ENCODE measurements around the gene IDE. TPM values are rescaled to one million over a fixed set of nuclear protein-coding genes. Genes with fewer than 3 reads are reported as not detected.

The IDE gene
- total RNA-seq, 4 donors from 2014 or later: 15.1 to 23.4 (median 21.4) TPM

DNA sequence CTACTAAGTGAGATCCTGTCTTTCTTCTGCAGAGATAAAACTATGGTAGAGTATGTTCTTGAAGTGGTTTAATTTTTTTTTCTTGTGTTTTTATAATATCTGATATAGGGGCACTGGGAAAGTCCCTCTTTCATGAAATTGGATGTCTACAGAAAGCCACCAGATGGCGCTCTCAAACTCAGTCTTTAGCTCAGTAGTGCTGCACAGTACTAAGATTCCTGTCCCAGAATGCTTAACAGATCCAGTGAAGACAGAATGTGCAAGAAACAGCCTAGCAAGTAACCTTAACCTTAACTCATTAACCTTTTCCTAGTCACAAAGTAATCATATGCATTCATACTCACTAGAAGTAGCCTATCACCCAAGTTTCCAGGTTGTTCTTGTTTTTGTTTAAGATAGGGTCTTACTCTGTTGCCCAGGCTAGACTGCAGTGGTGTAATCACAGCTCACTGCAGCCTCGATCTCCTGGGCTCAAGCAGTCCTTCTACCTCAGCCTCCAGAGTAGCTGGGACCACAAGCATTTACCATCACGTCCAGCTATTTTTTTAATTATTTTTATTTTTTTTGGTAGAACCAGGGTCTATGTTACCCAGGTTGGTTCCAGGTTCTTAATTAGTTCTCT is 56.7 kb downstream of the IDE start:
- Histone ChIP-seq H3K27me3 (no peaks in the 10 kb centered on the region), H3K4me1 (no peaks in the 10 kb centered on the region), H3K4me3 (no peak overlapping the region), H3K9me3 (no peaks in the 10 kb centered on the region), H3K36me3 (peaks cover 0 to 11% (median 0%) of the 10 kb centered on the region in 3 donors), H3K27ac (no peak overlapping the region)
- 45 to 48% methylated on average over 3 of the region's 3 CpGs for WGBS, 2 donors
- TF ChIP-seq EP300 (IDR thresholded peaks at IDR 0.05) (no peak), POLR2A (IDR thresholded peaks at IDR 0.05) (no peak)
- TF ChIP-seq, protein P1, sequence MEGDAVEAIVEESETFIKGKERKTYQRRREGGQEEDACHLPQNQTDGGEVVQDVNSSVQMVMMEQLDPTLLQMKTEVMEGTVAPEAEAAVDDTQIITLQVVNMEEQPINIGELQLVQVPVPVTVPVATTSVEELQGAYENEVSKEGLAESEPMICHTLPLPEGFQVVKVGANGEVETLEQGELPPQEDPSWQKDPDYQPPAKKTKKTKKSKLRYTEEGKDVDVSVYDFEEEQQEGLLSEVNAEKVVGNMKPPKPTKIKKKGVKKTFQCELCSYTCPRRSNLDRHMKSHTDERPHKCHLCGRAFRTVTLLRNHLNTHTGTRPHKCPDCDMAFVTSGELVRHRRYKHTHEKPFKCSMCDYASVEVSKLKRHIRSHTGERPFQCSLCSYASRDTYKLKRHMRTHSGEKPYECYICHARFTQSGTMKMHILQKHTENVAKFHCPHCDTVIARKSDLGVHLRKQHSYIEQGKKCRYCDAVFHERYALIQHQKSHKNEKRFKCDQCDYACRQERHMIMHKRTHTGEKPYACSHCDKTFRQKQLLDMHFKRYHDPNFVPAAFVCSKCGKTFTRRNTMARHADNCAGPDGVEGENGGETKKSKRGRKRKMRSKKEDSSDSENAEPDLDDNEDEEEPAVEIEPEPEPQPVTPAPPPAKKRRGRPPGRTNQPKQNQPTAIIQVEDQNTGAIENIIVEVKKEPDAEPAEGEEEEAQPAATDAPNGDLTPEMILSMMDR (IDR thresholded peaks at IDR 0.05): peak; percentile 60 to 85 (median 71)
- DNase-seq (ENCODE audit: low spot score in 2 of 2): peak; percentile 28 to 84

DNA sequence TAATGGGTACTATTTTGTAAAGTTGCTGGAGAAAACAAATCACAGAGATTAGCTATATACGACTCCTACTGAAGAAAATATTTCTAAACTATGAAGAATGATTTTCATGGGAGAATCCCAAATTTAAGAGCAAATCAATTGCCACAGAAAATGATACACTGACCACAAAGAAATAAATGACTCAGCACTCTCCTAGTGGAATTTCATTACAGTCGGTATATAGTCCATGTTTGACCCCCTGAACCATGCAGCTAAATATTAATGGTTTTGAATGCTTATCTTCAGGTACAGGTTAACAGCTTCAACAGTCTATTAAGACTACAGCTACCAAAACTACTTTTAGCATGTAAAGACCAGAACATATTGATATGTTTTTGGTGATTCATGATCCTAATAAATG is 65.0 kb downstream of the IDE start:
- Histone ChIP-seq H3K4me3 (no peak overlapping the region), H3K9me3 (no peaks in the 10 kb centered on the region), H3K36me3 (peaks cover 0 to 69% (median 3%) of the 10 kb centered on the region in 3 donors), H3K27ac (no peak overlapping the region), H3K27me3 (no peaks in the 10 kb centered on the region), H3K4me1 (no peaks in the 10 kb centered on the region)
- 83 to 89% methylated on average over 2 of the region's 2 CpGs for WGBS, 2 donors
- no peak for TF ChIP-seq POLR2A (IDR thresholded peaks at IDR 0.05)
- no peak for TF ChIP-seq EP300 (IDR thresholded peaks at IDR 0.05)
- TF ChIP-seq, protein P1 (IDR thresholded peaks at IDR 0.05): no peak
- no peak for DNase-seq (ENCODE audit: low spot score in 2 of 2)

DNA sequence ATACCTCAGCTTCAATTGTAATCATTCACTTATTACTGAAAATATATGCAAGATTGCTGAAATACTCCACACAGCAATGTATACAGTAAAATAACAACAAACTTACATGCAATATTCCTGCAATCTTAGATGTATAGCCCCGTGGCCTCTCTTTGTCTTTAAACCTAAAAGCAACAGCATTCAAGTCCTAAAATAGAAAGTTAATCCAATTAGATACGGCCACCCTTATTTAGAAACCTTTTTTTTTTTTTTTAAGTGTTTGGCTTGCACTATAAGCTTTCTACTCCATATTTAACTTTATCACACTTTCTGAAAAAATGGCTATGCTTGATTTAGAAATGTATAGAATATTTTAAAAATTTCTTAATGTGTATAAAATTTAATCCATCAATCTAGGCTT is 67.6 kb downstream of the IDE start:
- WGBS, 2 donors: 59 to 78% methylated on average over 2 of the region's 2 CpGs
- Histone ChIP-seq H3K9me3 (no peaks in the 10 kb centered on the region), H3K27ac (no peak overlapping the region), H3K27me3 (no peaks in the 10 kb centered on the region), H3K4me3 (no peak overlapping the region), H3K4me1 (no peaks in the 10 kb centered on the region), H3K36me3 (peaks cover 0 to 74% (median 3%) of the 10 kb centered on the region in 3 donors)
- no peak for DNase-seq (ENCODE audit: low spot score in 2 of 2)
- no peak for TF ChIP-seq POLR2A (IDR thresholded peaks at IDR 0.05)
- TF ChIP-seq, protein P1 (IDR thresholded peaks at IDR 0.05): no peak
- no peak for TF ChIP-seq EP300 (IDR thresholded peaks at IDR 0.05)

DNA sequence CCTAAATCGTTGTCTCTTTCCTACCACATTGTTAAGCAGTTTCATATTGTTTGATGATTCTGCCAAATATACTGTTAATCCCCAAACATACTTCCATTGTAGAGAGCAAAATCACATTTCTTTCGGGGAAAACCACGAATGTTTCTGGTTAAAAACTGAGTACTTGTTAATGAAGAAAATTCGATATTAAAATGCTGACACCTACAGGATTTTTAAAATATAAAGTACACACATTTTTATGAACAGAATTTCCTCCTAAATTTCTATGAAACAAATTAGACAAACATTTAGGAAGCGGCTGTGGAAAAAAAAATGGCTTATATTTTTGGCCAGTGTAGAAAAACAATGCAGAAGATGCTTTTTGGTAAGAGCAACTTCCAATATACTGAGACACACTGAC is 68.8 kb downstream of the IDE start:
- Histone ChIP-seq H3K27ac (no peak overlapping the region), H3K4me1 (no peaks in the 10 kb centered on the region), H3K4me3 (no peak overlapping the region), H3K27me3 (no peaks in the 10 kb centered on the region), H3K36me3 (peaks cover 0 to 80% (median 3%) of the 10 kb centered on the region in 3 donors), H3K9me3 (no peaks in the 10 kb centered on the region)
- WGBS, 2 donors: 87 to 90% methylated on average over 5 of the region's 5 CpGs
- DNase-seq (ENCODE audit: low spot score in 2 of 2): no peak
- TF ChIP-seq POLR2A (IDR thresholded peaks at IDR 0.05) (no peak), EP300 (IDR thresholded peaks at IDR 0.05) (no peak)
- TF ChIP-seq, protein P1 (IDR thresholded peaks at IDR 0.05): no peak

DNA sequence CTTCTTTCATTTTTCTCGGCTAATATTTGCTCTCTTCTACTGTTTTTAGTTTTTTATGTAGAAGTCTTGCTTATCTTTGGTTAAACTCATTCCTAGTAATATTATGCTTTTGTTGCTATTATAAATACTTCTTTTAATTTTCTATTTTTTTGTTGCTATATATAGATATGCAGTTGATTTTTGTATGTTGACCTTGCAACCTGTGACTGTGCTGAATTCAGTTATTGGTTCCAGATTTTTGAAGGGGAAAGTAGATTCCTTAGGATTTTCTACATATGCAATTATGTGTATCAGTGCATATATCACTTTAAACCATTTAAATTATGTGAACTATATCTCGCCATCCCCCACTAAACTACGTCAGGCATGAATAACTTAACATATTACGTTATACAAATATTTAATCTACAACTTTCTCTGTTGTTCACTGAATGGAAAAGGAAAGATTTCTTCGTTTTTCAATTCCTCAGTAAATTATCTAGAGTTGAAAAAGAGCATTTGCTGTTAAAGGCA is 71.5 kb downstream of the IDE start:
- Histone ChIP-seq H3K27ac (no peak overlapping the region), H3K4me1 (no peaks in the 10 kb centered on the region), H3K36me3 (peaks cover 0 to 80% (median 0%) of the 10 kb centered on the region in 3 donors), H3K27me3 (no peaks in the 10 kb centered on the region), H3K9me3 (no peaks in the 10 kb centered on the region), H3K4me3 (no peak overlapping the region)
- TF ChIP-seq POLR2A (IDR thresholded peaks at IDR 0.05) (no peak), EP300 (IDR thresholded peaks at IDR 0.05) (no peak)
- TF ChIP-seq, protein P1 (IDR thresholded peaks at IDR 0.05): no peak
- WGBS, 2 donors: 82 to 83% methylated on average over 5 of the region's 5 CpGs
- no peak for DNase-seq (ENCODE audit: low spot score in 2 of 2)

Data from tibial nerve (tissue), 4 donors.